ENCODE results near the gene GTPBP6.

GTPBP6 gene, protein sequence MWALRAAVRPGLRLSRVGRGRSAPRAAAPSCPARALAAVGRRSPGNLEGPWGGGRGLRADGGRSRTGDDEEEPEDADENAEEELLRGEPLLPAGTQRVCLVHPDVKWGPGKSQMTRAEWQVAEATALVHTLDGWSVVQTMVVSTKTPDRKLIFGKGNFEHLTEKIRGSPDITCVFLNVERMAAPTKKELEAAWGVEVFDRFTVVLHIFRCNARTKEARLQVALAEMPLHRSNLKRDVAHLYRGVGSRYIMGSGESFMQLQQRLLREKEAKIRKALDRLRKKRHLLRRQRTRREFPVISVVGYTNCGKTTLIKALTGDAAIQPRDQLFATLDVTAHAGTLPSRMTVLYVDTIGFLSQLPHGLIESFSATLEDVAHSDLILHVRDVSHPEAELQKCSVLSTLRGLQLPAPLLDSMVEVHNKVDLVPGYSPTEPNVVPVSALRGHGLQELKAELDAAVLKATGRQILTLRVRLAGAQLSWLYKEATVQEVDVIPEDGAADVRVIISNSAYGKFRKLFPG

DNA sequence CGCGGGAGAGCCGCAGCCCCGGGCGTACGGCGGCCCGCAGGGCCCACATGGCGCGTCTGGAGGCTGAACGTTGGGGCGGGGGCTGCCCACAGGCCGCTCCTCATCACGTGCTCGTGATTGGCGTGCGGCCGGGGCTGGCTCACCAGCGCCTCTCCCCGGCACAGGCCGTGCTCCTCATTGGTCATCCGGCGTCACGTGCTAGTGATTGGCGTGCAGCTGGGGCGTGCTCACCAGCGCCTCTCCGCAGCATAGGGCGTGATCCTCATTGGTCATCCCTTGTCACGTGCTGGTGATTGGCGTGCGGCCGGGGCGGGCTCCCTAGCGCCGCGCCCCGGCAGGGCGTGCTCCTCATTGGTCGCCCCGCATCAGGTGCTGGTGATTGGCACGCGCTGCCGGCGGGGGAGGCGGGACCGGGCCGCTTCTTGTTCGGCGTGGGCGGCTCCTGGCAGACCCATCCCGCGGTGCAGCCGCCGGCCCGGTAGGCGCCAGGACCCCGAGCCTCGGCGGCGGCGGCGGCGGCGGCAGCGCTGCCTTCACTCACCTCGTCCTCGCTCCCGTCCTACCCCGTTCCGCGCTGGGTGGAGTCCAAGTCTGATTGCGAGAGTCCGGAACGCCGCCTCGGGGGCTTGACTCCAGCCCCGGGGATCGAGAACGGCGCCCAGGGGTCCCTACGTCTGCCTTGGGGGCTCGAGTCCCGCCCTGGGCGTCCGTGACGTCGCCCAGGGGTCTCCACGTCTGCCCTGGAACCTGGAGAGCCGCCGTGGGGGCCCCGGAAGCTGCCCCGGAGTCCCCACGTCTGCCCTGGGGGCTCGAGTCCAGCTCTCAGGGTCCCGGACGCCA is at the start of gene GTPBP6:
Gene GTPBP6, minus strand, starts transcription at position 58 of the 840 bp plus-strand sequence. Its CDS starts 9 bp downstream, at position 49.
- peaks cover 12% of the 10 kb centered on the region for H3K36me3 ChIP-seq (ENCODE audit: control insufficient read depth, insufficient read depth, low read length)
- DNase-seq (ENCODE audit: extremely low read depth, insufficient read length) = peak; percentile 100

DNA sequence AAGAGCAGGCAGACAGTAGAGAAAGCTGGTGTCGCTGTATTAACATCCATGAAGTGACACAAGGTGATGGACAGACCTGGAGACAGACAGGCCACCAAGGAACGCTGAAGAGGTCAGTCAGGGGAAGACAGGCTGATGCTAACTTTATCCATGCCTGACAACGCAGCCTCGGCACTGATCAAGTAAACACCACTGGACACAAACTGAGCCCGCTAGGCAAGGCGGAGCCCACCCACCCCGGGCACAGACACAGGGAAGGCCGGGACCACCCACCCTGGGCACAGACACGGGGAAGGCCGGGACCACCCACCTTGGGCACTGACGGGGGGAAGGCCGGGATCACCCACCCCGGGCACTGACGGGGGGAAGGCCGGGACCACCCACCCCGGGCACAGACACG is 49.3 kb upstream of the GTPBP6 start:
- H3K27me3 ChIP-seq (replicated peaks; ENCODE audit: control insufficient read depth, insufficient read depth, low read length) = no peaks in the 10 kb centered on the region
- DNase-seq (ENCODE audit: extremely low read depth, insufficient read length) = no peak
- H3K36me3 ChIP-seq (ENCODE audit: control insufficient read depth, insufficient read depth, low read length) = no peaks in the 10 kb centered on the region
- no peak overlapping the region for H3K4me3 ChIP-seq (replicated peaks; ENCODE audit: low read depth, low read length)
- TF ChIP-seq, protein P1, sequence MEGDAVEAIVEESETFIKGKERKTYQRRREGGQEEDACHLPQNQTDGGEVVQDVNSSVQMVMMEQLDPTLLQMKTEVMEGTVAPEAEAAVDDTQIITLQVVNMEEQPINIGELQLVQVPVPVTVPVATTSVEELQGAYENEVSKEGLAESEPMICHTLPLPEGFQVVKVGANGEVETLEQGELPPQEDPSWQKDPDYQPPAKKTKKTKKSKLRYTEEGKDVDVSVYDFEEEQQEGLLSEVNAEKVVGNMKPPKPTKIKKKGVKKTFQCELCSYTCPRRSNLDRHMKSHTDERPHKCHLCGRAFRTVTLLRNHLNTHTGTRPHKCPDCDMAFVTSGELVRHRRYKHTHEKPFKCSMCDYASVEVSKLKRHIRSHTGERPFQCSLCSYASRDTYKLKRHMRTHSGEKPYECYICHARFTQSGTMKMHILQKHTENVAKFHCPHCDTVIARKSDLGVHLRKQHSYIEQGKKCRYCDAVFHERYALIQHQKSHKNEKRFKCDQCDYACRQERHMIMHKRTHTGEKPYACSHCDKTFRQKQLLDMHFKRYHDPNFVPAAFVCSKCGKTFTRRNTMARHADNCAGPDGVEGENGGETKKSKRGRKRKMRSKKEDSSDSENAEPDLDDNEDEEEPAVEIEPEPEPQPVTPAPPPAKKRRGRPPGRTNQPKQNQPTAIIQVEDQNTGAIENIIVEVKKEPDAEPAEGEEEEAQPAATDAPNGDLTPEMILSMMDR (IDR thresholded peaks at IDR 0.05; ENCODE audit: insufficient read depth, low read length, poor library complexity, severe bottlenecking) = no peak

More for the DNA sequence above, at the start of gene GTPBP6:
- TF ChIP-seq, protein P1 (IDR thresholded peaks at IDR 0.05; ENCODE audit: insufficient read depth, low read length, poor library complexity, severe bottlenecking) = peak; percentile 30
- no peaks in the 10 kb centered on the region for H3K27me3 ChIP-seq (replicated peaks; ENCODE audit: control insufficient read depth, insufficient read depth, low read length)
- peak within 1 kb of the TSS; percentile 94 for H3K4me3 ChIP-seq (replicated peaks; ENCODE audit: low read depth, low read length)

DNA sequence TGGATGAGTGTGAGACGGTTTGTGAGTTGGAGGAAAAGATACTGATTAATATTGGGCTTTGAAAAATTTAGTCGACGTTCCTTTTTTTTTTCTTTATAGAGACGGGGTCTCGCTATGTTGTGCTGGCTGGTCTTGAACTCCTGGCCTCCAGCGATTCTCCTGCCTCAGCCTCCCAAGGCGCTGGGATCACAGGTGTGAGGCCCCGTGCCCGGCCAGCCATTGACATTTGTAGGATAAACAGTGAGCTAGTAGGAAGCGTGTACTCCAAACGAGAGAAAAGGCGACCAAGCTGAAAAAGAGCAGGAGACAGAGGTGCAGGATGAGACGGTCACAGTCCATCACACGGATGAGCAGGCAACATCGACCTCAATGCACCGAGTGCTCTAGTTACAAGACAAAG is 48.8 kb upstream of the GTPBP6 start:
- no peak for DNase-seq (ENCODE audit: extremely low read depth, insufficient read length)
- Histone ChIP-seq H3K4me3 (replicated peaks; ENCODE audit: low read depth, low read length) (no peak overlapping the region), H3K27me3 (replicated peaks; ENCODE audit: control insufficient read depth, insufficient read depth, low read length) (no peaks in the 10 kb centered on the region), H3K36me3 (ENCODE audit: control insufficient read depth, insufficient read depth, low read length) (no peaks in the 10 kb centered on the region)
- TF ChIP-seq, protein P1 (IDR thresholded peaks at IDR 0.05; ENCODE audit: insufficient read depth, low read length, poor library complexity, severe bottlenecking) = no peak

DNA sequence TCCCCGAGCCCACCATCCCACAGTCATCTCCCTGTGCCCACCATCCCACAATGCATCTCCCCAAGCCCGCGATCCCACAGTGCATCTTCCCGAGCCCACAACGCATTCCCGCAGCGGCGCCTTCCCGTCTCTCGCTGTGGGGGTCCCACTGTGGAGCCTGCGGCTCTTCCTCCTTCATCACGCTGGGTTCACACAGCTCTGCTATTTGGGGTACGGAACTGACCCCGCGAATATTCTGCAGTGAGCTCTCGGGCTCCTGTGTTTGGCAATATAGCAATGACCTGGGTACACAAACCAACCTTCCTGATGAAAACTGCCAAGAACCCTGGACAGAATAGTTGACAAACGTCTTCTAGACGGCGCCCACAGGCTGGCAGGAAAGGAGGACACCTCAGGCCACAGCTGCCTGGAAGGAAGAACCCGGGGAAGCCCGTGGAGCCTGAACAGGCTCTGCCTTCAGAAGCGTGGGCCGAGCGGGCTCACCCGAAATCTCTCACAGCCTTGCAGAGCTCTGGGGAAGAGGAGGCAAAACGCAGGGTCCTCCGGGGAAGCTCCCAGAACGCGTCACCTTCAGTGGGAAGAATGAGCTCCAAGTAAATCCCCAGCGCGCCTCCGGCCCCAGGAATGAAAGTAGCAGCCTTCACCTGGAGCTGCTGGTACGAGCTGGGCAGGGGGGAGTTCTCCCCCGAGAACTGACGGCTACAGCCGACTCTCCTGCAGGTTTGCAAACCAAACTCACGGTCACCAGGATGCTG is 45.2 kb upstream of the GTPBP6 start:
- no peak overlapping the region for H3K4me3 ChIP-seq (replicated peaks; ENCODE audit: low read depth, low read length)
- TF ChIP-seq, protein P1 (IDR thresholded peaks at IDR 0.05; ENCODE audit: insufficient read depth, low read length, poor library complexity, severe bottlenecking) = no peak
- peaks cover 3% of the 10 kb centered on the region for H3K36me3 ChIP-seq (ENCODE audit: control insufficient read depth, insufficient read depth, low read length)
- H3K27me3 ChIP-seq (replicated peaks; ENCODE audit: control insufficient read depth, insufficient read depth, low read length) = no peaks in the 10 kb centered on the region
- DNase-seq (ENCODE audit: extremely low read depth, insufficient read length) = no peak

DNA sequence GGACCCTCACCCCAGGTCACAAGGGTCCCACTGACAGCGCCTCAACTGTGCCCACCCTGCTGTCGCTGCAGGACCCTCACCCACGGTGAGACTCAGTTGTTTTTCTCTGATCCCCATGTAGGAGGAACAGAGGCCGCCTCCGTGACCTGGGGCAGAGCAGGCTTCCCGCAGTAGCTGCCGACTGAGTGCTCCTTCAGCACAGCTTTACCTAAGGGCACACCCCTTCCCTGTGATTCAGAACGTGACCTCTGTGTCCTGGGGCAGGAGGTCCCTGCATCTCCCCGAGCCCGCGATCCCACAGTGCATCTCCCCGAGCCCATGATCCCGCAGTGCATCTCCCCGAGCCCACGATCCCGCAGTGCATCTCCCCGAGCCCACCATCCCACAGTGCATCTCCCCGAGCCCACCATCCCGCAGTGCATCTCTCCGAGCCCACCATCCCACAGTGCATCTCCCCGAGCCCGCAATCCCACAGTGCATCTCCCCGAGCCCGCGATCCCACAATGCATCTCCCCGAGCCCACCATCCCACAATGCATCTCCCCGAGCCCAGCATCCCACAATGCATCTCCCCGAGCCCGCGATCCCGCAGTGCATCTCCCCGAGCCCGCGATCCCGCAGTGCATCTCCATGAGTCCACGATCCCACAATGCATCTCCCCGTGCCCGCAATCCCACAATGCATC is 44.5 kb upstream of the GTPBP6 start:
- no peaks in the 10 kb centered on the region for H3K27me3 ChIP-seq (replicated peaks; ENCODE audit: control insufficient read depth, insufficient read depth, low read length)
- TF ChIP-seq, protein P1 (IDR thresholded peaks at IDR 0.05; ENCODE audit: insufficient read depth, low read length, poor library complexity, severe bottlenecking) = no peak
- H3K4me3 ChIP-seq (replicated peaks; ENCODE audit: low read depth, low read length) = no peak overlapping the region
- H3K36me3 ChIP-seq (ENCODE audit: control insufficient read depth, insufficient read depth, low read length) = peaks cover 3% of the 10 kb centered on the region
- DNase-seq (ENCODE audit: extremely low read depth, insufficient read length) = no peak
